Astrocyte (in vitro differentiated cells and primary cell): Measurements from ENCODE around the gene CTIF. TPM values are rescaled to one million over a fixed set of nuclear protein-coding genes. Genes with fewer than 3 reads are reported as not detected.

Experiments used
- DNase-seq: peaks from one replicate; pipeline ENCODE4 v3.0.0-alpha.2; 2010; ENCODE audit warnings: low read depth
- FAIRE-seq: peaks from 2 replicates; lab custom pipeline; 2011; peaks lifted over from hg19 to GRCh38; lab: Jason Lieb, UNC
- H2AFZ ChIP-seq: 2 replicates; pipeline ENCODE4 v1.6.0; 2012; ENCODE audit warnings: low read depth, low read length, inconsistent platforms
- H3K27ac ChIP-seq: 2 replicates; pipeline ENCODE4 v1.5.1; 2011; ENCODE audit warnings: low read depth, low read length, inconsistent platforms
- H3K27me3 ChIP-seq: 2 replicates; pipeline ENCODE4 v1.6.0; 2011; ENCODE audit warnings: low read length, inconsistent platforms; ENCODE audit not compliant: insufficient read depth
- H3K36me3 ChIP-seq: 2 replicates; pipeline ENCODE4 v1.5.1; 2011; ENCODE audit warnings: low read length, inconsistent platforms; ENCODE audit not compliant: insufficient read depth
- H3K4me1 ChIP-seq: 2 replicates; pipeline ENCODE4 v1.5.1; 2011; ENCODE audit warnings: low read length, inconsistent platforms; ENCODE audit not compliant: insufficient read depth
- H3K4me2 ChIP-seq: 2 replicates; pipeline ENCODE4 v1.6.0; 2012; ENCODE audit warnings: low read length, inconsistent platforms
- H3K4me3 ChIP-seq: 2 replicates; pipeline ENCODE4 v1.5.1; 2011; ENCODE audit warnings: low read depth, mild to moderate bottlenecking, low read length, inconsistent platforms; ENCODE audit not compliant: insufficient read depth
- H3K79me2 ChIP-seq: 2 replicates; pipeline ENCODE4 v1.6.0; 2012; ENCODE audit warnings: mild to moderate bottlenecking, low read length, inconsistent platforms; ENCODE audit not compliant: insufficient read depth
- H3K9ac ChIP-seq: 2 replicates; pipeline ENCODE4 v1.6.0; 2012; ENCODE audit warnings: mild to moderate bottlenecking, low read length, inconsistent platforms
- H3K9me3 ChIP-seq: 2 replicates; pipeline ENCODE4 v1.5.1; 2012; ENCODE audit warnings: low read depth, mild to moderate bottlenecking, low read length, inconsistent platforms; ENCODE audit not compliant: insufficient read depth
- H4K20me1 ChIP-seq: 2 replicates; pipeline ENCODE4 v1.6.0; 2012; ENCODE audit warnings: low read length, inconsistent platforms; ENCODE audit not compliant: insufficient read depth
- H3K27ac Mint-ChIP-seq: one replicate; pipeline ENCODE4 v1.8.0; 2021; ENCODE audit warnings: mild to moderate bottlenecking, mixed read lengths; ENCODE audit not compliant: unreplicated experiment
- H3K27me3 Mint-ChIP-seq: one replicate; pipeline ENCODE4 v1.8.0; 2021; ENCODE audit warnings: low read depth, mixed read lengths; ENCODE audit not compliant: unreplicated experiment
- H3K36me3 Mint-ChIP-seq: one replicate; pipeline ENCODE4 v1.8.0; 2021; ENCODE audit warnings: low read depth, mixed read lengths; ENCODE audit not compliant: unreplicated experiment
- H3K4me1 Mint-ChIP-seq: one replicate; pipeline ENCODE4 v1.8.0; 2021; ENCODE audit warnings: low read depth, mixed read lengths; ENCODE audit not compliant: unreplicated experiment
- H3K4me3 Mint-ChIP-seq: one replicate; pipeline ENCODE4 v1.8.0; 2021; ENCODE audit warnings: mild to moderate bottlenecking, moderate library complexity, mixed read lengths; ENCODE audit not compliant: unreplicated experiment
- H3K9me3 Mint-ChIP-seq: one replicate; pipeline ENCODE4 v1.8.0; 2021; ENCODE audit warnings: mild to moderate bottlenecking, mixed read lengths; ENCODE audit not compliant: unreplicated experiment
- EZH2 ChIP-seq: IDR thresholded peaks from 2 replicates; pipeline ENCODE4 v1.6.1; 2012; ENCODE audit warnings: mild to moderate bottlenecking, low read length, inconsistent platforms; ENCODE audit not compliant: insufficient read depth
- total RNA-seq: library from RNA; stranded (reverse); gene quantifications from 2 replicates; pipeline ENCODE4 v1.2.1, GENCODE V29; 2021
- TF ChIP-seq, protein P1 (sequence below): IDR thresholded peaks from 2 replicates; pipeline ENCODE4 v1.5.1; 2011; ENCODE audit warnings: low read depth, mild to moderate bottlenecking, inconsistent platforms, low read length, moderate library complexity; ENCODE audit not compliant: insufficient read depth

Gene CTIF
- total RNA-seq, 1 donor from 2014 or later = 101 TPM

DNA sequence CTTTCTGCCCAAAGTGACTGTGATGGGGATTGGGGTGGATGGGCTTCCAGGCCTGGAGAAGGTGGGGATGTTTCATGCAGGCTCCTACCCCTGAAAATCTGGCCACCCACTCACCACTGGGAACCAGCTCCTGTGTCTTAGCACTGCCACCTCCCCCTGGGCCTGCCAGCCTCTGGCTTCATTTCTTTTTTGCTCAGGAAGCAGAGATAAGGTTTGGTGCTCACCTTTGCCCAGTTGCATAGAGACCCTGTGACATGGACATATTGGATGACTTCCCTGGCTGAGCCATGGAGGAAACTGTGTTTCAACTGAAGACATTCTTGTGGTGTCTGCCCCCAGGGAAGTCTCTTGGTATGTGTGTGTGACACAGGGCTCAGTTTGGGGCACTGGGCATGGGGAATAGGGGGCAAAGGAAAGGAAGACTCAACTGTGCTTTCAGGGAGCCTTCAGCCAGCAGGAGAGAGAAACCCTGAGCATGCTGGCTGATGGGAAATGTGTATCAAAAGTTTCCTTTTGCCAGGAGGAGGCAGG lies 16.7 kb downstream of the CTIF start:
- Histone ChIP-seq H4K20me1 (peaks cover 84% of the 10 kb centered on the region), H3K9me3 (no peaks in the 10 kb centered on the region), H3K27me3 (no peaks in the 10 kb centered on the region), H3K27ac (no peak overlapping the region), H3K36me3 (peaks cover 8% of the 10 kb centered on the region), H3K9ac (no peak overlapping the region), H3K79me2 (peaks cover 82% of the 10 kb centered on the region), H3K4me1 (no peaks in the 10 kb centered on the region), H3K4me3 (no peak overlapping the region), H3K4me2 (no peak overlapping the region), H2AFZ (no peak overlapping the region)
- no peak for FAIRE-seq
- no peak for TF ChIP-seq EZH2
- TF ChIP-seq, protein P1, sequence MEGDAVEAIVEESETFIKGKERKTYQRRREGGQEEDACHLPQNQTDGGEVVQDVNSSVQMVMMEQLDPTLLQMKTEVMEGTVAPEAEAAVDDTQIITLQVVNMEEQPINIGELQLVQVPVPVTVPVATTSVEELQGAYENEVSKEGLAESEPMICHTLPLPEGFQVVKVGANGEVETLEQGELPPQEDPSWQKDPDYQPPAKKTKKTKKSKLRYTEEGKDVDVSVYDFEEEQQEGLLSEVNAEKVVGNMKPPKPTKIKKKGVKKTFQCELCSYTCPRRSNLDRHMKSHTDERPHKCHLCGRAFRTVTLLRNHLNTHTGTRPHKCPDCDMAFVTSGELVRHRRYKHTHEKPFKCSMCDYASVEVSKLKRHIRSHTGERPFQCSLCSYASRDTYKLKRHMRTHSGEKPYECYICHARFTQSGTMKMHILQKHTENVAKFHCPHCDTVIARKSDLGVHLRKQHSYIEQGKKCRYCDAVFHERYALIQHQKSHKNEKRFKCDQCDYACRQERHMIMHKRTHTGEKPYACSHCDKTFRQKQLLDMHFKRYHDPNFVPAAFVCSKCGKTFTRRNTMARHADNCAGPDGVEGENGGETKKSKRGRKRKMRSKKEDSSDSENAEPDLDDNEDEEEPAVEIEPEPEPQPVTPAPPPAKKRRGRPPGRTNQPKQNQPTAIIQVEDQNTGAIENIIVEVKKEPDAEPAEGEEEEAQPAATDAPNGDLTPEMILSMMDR = no peak
- Mint-ChIP-seq H3K4me1 (peaks cover 12% of the 10 kb centered on the region), H3K9me3 (no peaks in the 10 kb centered on the region), H3K27ac (no peak overlapping the region), H3K36me3 (peaks cover 50% of the 10 kb centered on the region), H3K27me3 (no peaks in the 10 kb centered on the region), H3K4me3 (no peak overlapping the region)
- no peak for DNase-seq

DNA sequence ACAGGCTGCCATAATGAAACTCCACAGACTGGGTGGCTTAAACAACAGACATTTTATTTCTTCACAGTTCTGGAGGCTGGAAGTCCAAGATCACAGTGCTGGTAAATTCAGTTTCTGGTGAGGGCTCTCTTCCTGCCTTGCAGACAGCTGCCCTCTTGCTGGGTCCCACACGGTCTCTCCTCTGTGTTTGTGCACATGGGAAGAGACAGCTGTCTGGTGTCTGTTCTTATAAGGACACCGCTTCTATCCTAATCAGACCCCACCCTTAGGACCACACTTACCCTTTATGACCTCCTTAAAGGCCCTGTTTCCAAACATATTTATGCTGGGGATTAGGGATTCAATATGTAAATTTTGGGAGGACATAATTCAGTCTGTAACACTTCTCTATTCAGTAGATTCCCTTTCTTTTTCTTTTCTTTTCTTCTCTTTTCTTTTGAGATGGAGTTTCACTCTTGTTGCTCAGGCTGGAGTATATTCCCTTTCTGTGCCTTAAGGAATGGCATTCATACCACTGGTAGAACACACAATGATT lies 18.9 kb downstream of the CTIF start:
- Mint-ChIP-seq H3K9me3 (no peaks in the 10 kb centered on the region), H3K27me3 (no peaks in the 10 kb centered on the region), H3K36me3 (peaks cover 42% of the 10 kb centered on the region), H3K4me3 (no peak overlapping the region), H3K27ac (no peak overlapping the region), H3K4me1 (peaks cover 11% of the 10 kb centered on the region)
- Histone ChIP-seq H3K27me3 (no peaks in the 10 kb centered on the region), H3K27ac (no peak overlapping the region), H3K9me3 (no peaks in the 10 kb centered on the region), H3K9ac (no peak overlapping the region), H3K79me2 (peaks cover 81% of the 10 kb centered on the region), H2AFZ (no peak overlapping the region), H4K20me1 (peaks cover 87% of the 10 kb centered on the region), H3K36me3 (peaks cover 8% of the 10 kb centered on the region), H3K4me1 (peaks cover 4% of the 10 kb centered on the region), H3K4me2 (no peak overlapping the region), H3K4me3 (no peak overlapping the region)
- FAIRE-seq (no peak), DNase-seq (no peak)
- TF ChIP-seq, protein P1 = no peak
- no peak for TF ChIP-seq EZH2

DNA sequence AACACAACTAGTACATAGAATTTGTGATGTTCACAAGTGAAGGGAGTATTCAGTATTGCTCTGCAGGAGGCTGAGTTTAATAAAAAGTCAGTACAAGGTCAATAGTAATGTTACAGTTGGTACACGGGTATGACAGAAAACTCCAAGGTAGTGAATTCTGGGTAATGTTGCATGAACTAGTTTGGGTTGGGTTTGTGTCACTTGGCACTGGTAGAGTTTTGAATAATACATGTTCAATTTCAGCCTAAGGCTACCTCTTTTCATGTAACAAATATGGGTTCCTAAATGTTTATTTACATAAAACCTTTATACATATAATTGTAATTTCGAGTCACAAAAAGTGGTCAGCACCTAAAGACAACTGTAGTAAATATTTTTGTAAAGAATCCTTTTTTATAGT lies 19.4 kb downstream of the CTIF start:
- peaks cover 8% of the 10 kb centered on the region for H3K36me3 ChIP-seq
- peaks cover 39% of the 10 kb centered on the region for H3K36me3 Mint-ChIP-seq
- DNase-seq = no peak
- TF ChIP-seq EZH2 = no peak
- TF ChIP-seq, protein P1 = no peak
- no peak overlapping the region for H3K27ac ChIP-seq
- no peak overlapping the region for H3K27ac Mint-ChIP-seq
- no peaks in the 10 kb centered on the region for H3K27me3 ChIP-seq
- H3K9me3 Mint-ChIP-seq = no peaks in the 10 kb centered on the region
- no peak overlapping the region for H3K9ac ChIP-seq
- H3K27me3 Mint-ChIP-seq = no peaks in the 10 kb centered on the region
- no peak for FAIRE-seq
- no peaks in the 10 kb centered on the region for H3K9me3 ChIP-seq
- peaks cover 10% of the 10 kb centered on the region for H3K4me1 ChIP-seq
- no peak overlapping the region for H3K4me2 ChIP-seq
- H3K4me3 Mint-ChIP-seq = no peak overlapping the region
- H3K4me3 ChIP-seq = no peak overlapping the region
- peaks cover 79% of the 10 kb centered on the region for H3K79me2 ChIP-seq
- H3K4me1 Mint-ChIP-seq = peaks cover 16% of the 10 kb centered on the region
- H4K20me1 ChIP-seq = peaks cover 87% of the 10 kb centered on the region
- no peak overlapping the region for H2AFZ ChIP-seq
